Measurements from ENCODE around the gene PI16.

The PI16 gene

DNA sequence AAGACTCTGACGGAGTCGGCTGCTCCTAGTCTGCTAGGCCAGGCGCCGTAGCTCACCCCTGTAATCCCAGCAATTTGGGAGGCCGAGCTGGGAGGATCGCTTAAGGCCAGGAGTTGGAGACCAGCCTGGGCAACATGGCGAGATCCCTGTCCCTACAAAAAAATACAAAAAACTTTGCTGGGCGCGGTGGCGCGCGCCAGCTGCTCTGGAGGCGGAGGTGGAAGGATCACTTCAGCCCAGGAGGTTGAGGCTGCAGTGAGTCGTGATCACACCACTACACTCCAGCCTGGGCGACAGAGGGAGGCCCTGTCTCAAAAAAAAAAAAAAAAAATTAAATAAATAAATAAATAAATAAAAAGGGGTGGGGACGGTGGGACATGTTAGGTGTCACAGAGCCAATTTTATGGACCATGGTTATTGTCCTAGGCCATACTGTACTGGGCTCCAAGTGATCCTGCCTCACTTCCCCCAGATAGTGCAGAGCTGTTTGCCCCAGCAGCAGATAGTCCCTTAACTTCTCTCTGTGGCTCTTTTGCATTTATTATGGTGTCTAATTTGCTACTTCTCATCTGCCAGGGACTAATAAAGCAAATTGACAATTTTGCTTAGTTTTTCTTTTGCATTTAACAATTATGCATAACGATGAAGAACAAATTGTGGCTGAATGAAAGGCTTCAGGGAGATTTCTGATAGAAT lies 5.2 kb downstream of the PI16 start:
- no peak for DNase-seq

DNA sequence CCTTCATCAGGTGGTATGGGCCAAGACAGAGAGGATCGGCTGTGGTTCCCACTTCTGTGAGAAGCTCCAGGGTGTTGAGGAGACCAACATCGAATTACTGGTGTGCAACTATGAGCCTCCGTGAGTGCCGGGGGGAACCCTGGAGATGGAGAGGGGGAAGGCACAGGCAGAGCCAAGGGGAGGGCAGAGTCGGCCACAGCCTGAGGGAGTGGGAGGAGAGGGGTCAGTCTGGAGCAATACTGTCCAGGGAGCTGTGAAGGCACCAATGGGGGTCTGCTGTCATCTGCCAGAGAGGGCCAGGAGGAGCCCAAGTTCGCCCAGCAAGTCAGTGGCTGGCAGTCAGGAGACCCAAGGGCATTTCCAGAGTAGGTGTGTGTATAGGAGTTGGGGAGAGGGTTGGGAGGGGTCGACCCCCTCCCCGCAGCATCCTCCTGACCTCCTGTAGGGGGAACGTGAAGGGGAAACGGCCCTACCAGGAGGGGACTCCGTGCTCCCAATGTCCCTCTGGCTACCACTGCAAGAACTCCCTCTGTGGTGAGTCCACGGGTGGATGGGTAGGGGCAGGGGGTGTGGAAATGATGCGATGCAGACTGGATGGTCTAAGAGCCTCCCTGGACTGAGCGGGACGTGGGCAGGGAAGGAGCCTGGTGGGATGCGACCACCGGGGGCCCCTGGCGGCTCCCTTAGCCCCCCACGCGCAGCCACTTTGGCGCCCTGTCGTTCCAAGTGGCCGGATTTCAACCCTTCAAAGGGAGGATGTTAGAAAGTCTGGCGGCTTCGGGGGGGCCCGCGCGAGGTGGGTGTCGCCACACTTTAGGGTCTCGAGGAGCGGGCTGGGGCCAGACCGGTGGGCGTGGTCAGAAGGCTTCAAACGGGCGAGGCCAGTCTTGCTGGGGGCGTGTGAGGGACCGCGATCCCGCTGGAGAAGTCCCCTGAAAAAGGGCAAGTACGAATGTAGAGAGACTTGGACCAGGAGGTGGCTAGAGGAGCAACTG lies 7.2 kb downstream of the PI16 start:
- no peak for DNase-seq

DNA sequence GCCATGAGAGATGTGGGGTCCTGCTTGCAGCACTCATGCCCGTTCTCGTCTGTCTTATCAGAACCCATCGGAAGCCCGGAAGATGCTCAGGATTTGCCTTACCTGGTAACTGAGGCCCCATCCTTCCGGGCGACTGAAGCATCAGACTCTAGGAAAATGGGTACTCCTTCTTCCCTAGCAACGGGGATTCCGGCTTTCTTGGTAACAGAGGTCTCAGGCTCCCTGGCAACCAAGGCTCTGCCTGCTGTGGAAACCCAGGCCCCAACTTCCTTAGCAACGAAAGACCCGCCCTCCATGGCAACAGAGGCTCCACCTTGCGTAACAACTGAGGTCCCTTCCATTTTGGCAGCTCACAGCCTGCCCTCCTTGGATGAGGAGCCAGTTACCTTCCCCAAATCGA lies 8.3 kb downstream of the PI16 start:
- DNase-seq: peak; percentile 46

DNA sequence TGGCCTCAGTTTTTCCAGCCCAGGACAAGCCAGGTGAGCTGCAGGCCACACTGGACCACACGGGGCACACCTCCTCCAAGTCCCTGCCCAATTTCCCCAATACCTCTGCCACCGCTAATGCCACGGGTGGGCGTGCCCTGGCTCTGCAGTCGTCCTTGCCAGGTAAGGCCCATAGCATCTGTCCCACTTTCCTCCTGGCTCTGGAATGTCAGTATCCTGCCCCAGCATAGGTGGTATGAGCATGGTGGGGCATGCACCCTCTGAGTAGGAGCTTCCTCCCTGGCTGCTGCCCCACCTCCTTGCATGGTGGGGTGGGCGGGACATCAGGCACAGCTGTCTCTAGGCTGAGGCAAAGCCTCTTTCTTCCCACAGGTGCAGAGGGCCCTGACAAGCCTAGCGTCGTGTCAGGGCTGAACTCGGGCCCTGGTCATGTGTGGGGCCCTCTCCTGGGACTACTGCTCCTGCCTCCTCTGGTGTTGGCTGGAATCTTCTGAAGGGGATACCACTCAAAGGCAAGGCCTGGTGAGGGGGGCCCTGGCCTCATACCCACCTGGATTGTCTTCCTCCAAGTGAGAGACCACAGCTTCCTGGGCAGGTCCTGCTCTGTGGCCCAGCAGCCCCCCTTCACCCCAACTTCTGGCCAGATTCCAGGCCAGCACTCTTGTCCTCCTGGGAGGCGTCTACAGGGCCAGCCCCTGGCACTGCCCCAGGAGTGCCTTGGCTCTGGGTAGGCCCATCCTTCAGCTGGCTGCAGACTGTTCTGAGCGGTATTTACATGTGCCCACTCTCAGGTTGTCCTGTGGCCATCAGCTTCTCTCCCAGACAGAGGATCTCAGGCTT lies 9.1 kb downstream of the PI16 start:
- peak; percentile 20 for DNase-seq

DNA sequence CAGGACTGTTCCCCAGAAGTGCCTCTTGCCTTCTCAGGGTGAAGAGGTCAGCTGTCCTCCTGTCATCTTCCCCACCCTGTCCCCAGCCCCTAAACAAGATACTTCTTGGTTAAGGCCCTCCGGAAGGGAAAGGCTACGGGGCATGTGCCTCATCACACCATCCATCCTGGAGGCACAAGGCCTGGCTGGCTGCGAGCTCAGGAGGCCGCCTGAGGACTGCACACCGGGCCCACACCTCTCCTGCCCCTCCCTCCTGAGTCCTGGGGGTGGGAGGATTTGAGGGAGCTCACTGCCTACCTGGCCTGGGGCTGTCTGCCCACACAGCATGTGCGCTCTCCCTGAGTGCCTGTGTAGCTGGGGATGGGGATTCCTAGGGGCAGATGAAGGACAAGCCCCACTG lies 9.8 kb downstream of the PI16 start:
- no peak for DNase-seq

DNA sequence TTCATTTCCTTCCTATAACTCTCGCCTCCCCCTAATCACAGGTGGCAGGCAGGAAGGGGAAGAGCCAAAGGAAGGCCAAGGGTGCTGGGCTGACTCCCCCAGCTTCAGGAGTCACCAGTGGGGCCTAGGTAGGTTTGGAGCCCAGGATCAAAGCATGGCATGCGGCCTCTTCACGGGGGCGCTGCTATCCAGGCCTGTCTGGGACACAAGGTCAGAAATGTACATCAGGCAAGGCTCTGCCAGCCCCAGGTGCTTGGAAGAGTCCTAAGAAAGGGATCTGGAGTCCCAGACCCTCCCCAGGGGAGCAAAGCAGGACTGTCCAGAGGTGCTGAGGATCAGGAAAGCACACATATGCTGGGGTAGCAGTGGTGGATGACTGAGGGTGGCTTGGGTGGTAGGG lies 10.4 kb downstream of the PI16 start:
- DNase-seq: no peak

DNA sequence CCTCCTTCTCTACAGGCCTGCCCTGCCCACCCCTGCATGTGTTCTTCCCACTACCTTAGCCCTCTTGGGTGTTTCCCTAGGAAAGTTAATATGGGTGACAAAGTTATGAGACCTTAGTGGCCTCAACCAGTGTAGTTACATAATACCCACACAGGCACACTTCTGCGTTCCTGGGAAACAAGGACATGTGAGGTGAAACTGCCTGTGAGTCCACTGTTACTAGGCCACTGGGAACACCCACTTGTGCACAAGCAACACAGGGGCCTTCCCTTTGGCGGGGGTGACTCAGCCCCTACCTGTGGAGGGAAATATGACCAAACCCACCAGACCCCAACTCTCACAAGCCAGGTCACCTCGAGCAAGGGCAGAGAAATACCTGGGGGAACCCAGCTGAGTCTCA lies 12.8 kb downstream of the PI16 start:
- DNase-seq: no peak

DNA sequence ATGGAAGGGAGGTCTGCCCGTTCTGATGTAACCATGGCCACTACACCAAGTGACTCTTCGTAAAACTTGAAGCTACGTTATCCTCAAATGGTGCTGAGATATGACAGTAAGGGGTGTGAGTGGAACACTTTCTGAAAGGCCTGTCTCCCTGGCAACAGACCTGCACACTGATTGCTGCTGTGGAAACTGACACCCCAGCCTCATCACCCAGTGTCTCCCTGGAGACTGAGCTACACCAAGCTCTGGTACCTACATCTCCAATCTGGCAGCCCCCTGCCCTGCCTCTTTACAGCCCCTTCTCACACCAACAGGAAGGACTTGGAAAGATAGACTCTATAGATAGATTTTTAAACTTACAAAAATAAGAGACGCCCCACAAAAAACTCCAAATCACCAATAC lies 13.2 kb downstream of the PI16 start:
- DNase-seq: no peak

DNA sequence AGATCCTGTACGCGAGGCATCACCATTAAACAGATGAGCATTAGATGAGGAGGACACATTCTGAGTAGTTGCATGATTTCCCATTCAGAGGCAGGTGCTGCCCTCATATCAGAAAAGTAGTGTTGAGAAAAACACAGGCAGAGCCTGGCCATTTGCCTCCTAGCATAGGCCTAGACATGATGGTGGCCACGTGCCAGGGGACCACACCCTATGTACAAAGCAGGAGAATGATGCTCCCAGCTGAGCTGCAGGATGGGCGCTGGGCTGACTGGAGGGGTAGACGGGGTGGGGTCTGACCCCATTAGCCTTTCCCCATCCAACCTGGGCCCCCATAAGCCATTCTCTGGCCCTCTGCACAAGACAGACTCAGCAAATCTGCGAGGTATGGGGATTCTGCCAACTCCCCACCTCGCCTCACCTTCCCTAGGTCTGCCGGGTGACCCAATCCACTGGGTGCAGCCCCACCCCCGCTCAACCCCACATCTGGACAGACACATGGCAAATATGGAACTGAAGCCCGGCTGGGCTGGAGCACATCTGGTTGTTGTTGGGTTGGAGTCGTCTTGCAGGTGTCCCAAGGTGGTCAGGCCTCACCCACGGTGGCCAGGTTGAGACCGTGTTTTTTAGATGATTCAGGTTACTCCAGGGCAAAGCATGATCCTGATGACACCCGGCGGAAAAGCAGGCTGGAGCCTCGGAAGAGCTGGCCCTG lies 13.9 kb downstream of the PI16 start:
- no peak for DNase-seq

DNA sequence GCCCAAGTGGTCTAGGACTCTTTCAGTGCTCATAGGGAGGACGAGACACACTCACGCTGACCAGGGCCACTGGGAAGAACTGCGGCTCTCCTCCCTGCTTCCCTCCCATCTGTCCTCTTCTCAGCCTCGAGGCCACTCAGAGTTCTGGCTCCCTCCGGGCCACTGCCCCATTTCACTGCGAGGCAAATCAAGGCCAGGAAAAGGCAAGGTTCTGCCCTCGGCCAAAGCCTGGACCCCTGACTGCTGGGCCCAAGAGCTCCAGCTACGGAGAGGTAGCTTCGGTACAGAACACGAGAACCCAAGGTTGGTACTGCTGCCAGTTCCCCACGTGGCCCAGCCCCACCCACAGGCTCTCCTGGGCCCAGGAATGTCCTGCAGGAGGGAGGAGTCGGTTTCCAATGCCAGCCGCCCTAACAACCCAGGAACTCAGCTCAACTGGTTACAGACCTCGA lies 14.7 kb downstream of the PI16 start:
- no peak for DNase-seq

DNA sequence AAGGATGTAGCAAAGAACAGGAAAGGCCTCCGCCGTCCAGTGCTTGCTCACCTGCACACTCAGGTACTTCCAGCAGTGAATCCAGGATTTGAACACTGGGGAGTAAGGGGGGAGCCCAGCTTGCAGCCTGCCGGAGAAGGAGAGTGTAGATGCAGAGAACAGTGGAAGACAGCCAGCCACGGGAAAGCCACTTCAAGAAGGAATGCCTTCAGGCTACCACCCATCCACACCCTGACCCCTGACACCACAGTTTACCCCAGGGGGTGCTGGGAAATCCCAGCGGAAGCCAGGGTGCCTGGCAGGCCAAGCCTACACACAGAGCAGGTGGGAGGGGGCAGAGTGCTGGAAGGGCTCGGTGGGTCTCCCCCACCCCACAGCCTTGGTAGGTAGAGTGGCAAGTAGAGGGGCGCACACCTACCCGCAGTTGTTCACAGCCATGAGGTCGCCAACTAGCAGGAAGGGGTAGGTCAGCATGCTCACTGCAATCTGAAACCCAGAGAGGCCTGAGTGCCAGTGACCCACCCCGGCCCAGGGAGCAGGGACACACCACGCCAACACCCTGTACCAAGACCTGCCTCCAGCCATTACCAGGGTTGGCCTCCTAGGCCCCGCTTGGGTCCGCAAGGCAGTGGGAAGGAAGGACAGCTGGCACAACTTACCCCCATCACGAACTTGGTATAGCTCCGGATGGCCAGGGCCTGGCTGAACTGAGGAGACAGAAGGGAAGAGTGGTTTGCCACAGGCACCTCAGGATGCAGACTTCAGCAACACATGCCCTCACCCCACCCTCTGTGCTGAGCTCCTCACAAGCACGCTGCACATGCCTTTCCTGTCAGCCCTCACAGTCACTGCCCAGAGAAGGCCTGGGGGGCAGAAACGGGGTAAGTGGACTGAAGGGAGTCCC lies 15.7 kb downstream of the PI16 start:
- DNase-seq: no peak

DNA sequence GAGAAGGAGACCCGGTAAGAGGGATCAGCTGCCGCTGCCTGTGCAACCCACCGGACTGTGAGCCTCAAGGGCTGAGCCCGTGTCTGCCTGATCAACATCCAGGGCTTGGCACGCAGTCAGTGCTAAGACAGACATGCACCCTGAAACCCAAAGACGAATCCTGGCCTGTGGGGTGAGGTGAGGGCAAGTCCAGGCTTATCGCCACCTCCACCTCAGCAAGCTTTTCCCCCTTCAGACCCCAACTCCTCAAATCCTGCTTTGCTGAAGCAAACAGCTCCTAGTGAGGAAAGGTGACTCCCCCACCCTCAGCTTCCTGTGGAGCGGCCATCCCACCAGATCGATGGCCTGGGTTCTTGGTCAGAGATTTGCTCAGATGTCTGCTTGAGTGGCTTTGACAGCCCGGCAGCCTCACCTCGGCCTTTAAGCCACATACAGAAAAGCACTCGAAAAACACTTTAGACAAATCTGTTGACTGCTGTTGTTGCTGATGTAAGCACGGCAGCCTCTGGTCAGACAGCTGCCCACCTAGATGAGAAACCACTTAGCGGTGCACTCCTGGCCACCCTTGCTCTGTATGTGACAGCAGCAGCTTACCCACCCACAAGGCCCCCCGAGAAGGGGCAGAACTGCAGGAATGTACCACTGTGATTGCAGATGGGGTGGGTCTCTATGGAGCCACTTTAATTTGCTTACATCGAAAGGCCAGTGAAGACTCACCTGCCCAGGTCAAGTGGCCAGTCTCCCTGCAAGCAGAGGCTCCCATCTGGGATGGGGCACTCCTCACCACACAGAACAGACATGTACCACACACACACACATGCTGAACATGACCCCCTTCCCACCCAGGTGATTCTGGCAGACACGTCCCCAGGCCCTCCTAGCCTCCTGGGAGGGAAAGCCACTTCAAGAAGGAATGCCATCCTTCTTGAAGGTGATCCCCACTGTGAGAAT lies 16.6 kb downstream of the PI16 start:
- DNase-seq: no peak

DNA sequence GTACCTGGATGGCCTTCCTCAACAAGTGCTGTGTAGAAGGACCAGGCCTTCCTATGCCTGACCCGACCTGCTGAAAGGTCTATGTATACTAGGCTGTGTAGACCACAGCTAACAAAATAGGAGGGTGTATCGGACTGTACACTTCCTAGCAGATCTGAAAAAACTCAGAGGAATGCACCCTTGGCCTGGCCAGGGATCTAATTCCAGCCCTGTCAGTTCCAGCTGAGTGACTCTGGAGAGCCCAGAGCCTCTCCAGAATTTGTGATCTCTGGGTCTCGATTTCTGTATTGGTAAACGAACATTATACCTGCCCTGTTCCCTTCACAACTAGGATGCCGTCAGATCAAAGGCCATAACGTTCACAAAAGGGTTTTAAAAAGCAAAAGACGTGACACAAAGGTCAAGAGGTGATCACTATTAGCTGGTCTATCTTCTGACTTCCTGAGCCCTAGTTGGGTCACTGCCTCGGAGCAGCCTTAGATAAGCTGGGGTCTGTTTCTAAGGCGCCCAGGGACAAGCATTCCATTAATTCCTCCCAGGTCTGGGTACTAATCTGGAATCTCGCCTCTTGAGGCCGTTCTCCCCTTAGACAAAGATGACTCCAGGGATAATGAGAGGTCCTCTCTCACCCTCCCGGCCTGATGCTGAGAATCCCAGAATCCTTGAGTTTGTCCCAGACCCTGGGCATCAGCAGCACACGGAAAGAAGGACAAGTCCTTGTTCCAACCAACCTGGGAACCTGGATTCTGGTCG lies 17.6 kb downstream of the PI16 start:
- no peak for DNase-seq

DNA sequence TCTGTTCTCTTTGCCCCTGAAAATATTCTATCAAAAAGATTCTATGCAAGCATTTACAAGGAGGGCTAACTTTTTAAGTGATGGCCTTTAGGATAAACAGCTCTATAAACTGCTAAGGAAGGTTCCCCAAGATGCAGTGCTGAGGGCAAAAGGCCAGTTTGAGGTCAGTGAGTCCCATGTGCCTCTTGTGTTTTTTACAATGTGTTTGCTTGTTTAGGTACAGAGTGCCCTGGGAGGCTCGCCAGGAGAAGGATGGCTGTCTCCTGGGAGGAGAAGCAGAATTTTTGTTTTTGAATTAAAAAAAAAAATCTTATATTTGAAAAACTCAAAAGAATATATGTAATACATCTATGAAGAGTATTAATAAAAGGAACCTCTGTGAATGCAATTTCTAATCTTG lies 18.7 kb downstream of the PI16 start:
- DNase-seq: no peak

DNA sequence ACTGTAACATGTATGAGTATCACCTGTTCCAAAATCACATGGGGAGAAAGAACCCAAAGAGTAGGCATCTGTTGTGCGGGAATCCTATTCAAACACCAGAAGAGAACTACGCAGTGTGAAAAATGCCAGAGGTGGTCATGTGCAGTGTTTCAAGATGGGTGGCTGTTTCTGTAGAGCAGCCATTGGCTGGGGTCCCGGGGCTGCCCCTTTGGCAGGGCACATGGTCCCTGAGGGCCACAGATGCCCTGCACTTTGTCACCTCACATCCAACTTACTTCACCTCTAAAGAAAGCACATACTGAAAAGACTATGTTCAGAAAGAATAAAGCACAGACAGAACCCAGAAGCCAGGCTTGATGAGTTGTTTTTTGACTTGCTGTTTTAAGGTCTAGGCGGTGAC lies 19.1 kb downstream of the PI16 start:
- no peak for DNase-seq

DNA sequence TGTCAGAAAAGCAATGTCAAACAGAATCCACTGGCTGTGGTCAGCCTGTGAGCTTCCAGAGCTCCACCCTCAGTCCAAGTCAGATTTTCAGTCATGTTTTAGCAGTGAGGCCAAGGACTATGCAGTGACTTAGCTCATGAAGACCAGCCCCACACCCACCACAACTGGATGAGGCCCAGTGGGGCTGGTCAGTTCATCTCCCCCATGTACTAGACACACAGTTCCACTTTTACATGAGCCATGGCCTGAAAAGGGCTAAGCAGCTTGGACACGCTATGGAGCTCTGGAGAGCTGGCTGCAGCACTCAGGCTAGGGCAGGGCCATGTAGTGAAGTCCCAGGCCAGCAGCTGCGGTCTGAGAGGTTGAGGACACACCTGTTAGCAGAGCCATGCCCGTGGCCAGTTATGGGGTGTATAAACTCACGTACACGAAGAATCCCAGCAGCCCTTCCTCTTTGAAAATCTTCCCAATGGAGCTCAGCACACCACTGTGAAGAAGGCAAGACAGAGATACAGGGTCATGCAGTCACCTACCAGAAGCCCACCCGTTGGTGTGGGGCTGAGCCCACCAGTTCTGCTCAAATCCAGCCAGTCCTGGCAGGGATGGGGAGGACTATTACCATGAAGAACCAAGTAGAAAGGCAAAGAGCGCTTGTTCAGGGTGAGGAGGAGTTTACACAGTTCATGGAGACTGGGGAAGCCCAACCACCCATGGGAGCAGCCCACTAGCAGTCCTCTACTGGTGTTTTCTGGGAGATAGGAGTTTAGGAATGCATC lies 20.9 kb downstream of the PI16 start:
- DNase-seq: no peak

DNA sequence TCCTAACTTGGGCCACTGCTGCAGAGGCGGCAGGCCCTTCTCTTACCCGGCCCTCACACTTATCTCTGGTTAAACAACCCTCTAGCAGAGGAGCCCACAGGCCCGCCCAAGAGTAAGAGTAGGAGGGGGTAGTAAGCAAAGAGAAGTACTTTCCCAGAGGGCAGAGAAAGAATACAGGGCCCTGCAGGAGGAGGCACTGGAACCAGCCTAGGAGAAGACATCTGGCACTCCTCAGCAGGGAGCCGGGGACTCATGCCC lies 21.4 kb downstream of the PI16 start:
- DNase-seq: no peak

DNA sequence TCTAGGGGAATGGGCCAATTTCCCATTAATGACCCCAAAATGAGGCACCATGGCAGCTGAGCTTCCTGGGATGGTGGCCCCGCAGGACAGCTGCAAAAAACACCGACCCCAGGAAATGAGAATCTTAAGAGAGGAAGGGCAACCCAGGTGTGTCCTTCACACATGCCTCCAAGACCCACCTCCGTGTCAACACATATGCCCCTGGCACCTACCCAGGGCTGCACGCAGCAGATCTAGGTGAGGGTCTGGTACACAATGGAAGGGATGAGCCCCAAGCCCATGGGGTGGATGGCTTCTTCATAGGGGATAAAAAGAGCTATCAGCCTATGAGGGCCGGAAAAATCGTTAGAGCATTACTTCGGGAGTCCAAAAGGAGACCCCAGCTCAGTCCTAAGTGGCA lies 22.0 kb downstream of the PI16 start:
- DNase-seq: no peak

DNA sequence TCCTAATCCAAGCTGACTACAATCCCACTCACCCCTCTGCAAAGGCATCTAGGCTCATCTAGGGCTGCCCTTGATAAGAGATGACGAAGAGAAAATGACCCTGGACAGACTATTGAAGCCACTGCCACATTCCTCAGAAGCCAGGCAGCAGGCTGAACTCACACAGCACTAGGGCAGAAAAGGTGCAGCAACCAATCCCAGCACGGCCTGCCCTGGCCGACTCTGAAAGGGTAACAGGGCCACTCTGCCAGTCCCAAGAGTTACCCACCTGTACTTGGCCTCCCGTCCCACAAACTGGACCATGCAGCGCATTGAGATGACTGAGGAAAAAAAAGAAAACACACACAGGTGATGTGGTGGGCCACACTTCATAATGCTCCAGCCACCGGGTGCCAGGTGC lies 22.4 kb downstream of the PI16 start:
- no peak for DNase-seq

Data from DMS53 (cell line).